ENCODE measurements around the gene SPACA6. TPM values are rescaled to one million over a fixed set of nuclear protein-coding genes. Genes with fewer than 3 reads are reported as not detected.

SPACA6 gene
- total and polyA plus RNA-seq, 2 experiments from 2014 or later, result 7.7 to 8.0 TPM

- H2AFZ ChIP-seq, result no peak overlapping the region
- H3K9me3 ChIP-seq (ENCODE audit: low read depth), result no peaks in the 10 kb centered on the region
- no peaks in the 10 kb centered on the region for H3K9me2 ChIP-seq (ENCODE audit: insufficient read depth)
- peaks cover 6% of the 10 kb centered on the region for H4K20me1 ChIP-seq (ENCODE audit: insufficient read depth)
- 86 to 89% methylated on average over 14 of the region's 14 CpGs for WGBS, 2 experiments (ENCODE audit: low coverage in 1 of 2, low lambda C conversion rate in 2 of 2, missing lambda C conversion rate in 2 of 2)
- no peak overlapping the region for H3K27ac ChIP-seq
- H3K4me3 ChIP-seq, result no peak overlapping the region
- in situ Hi-C loops (cut with MboI), result no loop called here
- H3K4me2 ChIP-seq (ENCODE audit: unreplicated experiment), result no peak overlapping the region
- H3K27me3 ChIP-seq (replicated peaks; ENCODE audit: insufficient read depth), result no peaks in the 10 kb centered on the region
- no peak overlapping the region for H3K9ac ChIP-seq
- H3K36me3 ChIP-seq (ENCODE audit: low read depth), result peaks cover 9% of the 10 kb centered on the region
- H3K4me1 ChIP-seq (ENCODE audit: insufficient read depth), result peaks cover 7% of the 10 kb centered on the region
- peaks cover 33% of the 10 kb centered on the region for H3F3A ChIP-seq (ENCODE audit: insufficient read depth)
- DNase-seq, result no peak
- peaks cover 90% of the 10 kb centered on the region for H3K79me2 ChIP-seq (ENCODE audit: insufficient read depth)
- TF ChIP-seq EZH2phosphoT487 (IDR thresholded peaks at IDR 0.05; ENCODE audit: insufficient read depth, low read depth), result no peak
- no peak for TF ChIP-seq EZH2 (IDR thresholded peaks at IDR 0.05; ENCODE audit: insufficient read depth, poor library complexity, severe bottlenecking)
Measured at GRCh38 chr19:51695702-51696315, 2.7 kb downstream of the SPACA6 start.

GRCh38 chr19:51696606-51697005, 3.5 kb downstream of the SPACA6 start:
- no peak for TF ChIP-seq EZH2 (IDR thresholded peaks at IDR 0.05; ENCODE audit: insufficient read depth, poor library complexity, severe bottlenecking)
- no peak for TF ChIP-seq EZH2phosphoT487 (IDR thresholded peaks at IDR 0.05; ENCODE audit: insufficient read depth, low read depth)
- Histone ChIP-seq H3K27me3 (replicated peaks; ENCODE audit: insufficient read depth) (no peaks in the 10 kb centered on the region), H2AFZ (no peak overlapping the region), H4K20me1 (ENCODE audit: insufficient read depth) (peaks cover 6% of the 10 kb centered on the region), H3F3A (ENCODE audit: insufficient read depth) (peaks cover 39% of the 10 kb centered on the region), H3K79me2 (ENCODE audit: insufficient read depth) (peaks cover 82% of the 10 kb centered on the region), H3K9me3 (ENCODE audit: low read depth) (no peaks in the 10 kb centered on the region), H3K4me1 (ENCODE audit: insufficient read depth) (peaks cover 7% of the 10 kb centered on the region), H3K36me3 (ENCODE audit: low read depth) (peaks cover 13% of the 10 kb centered on the region), H3K4me3 (no peak overlapping the region), H3K27ac (no peak overlapping the region), H3K4me2 (ENCODE audit: unreplicated experiment) (no peak overlapping the region), H3K9ac (no peak overlapping the region), H3K9me2 (ENCODE audit: insufficient read depth) (no peaks in the 10 kb centered on the region)
- in situ Hi-C loops (cut with MboI), result no loop called here
- WGBS, 2 experiments (ENCODE audit: low coverage in 1 of 2, low lambda C conversion rate in 2 of 2, missing lambda C conversion rate in 2 of 2), result 72 to 74% methylated on average over 3 of the region's 3 CpGs
- no peak for DNase-seq

GRCh38 chr19:51697169-51697776, 4.1 kb downstream of the SPACA6 start:
- Histone ChIP-seq H3K36me3 (ENCODE audit: low read depth) (peaks cover 16% of the 10 kb centered on the region), H4K20me1 (ENCODE audit: insufficient read depth) (peaks cover 6% of the 10 kb centered on the region), H2AFZ (no peak overlapping the region), H3K27me3 (replicated peaks; ENCODE audit: insufficient read depth) (no peaks in the 10 kb centered on the region), H3K4me2 (ENCODE audit: unreplicated experiment) (no peak overlapping the region), H3K9ac (no peak overlapping the region), H3K27ac (no peak overlapping the region), H3K9me3 (ENCODE audit: low read depth) (no peaks in the 10 kb centered on the region), H3F3A (ENCODE audit: insufficient read depth) (peaks cover 46% of the 10 kb centered on the region), H3K4me1 (ENCODE audit: insufficient read depth) (peaks cover 7% of the 10 kb centered on the region), H3K9me2 (ENCODE audit: insufficient read depth) (no peaks in the 10 kb centered on the region), H3K79me2 (ENCODE audit: insufficient read depth) (peaks cover 76% of the 10 kb centered on the region), H3K4me3 (no peak overlapping the region)
- TF ChIP-seq EZH2 (IDR thresholded peaks at IDR 0.05; ENCODE audit: insufficient read depth, poor library complexity, severe bottlenecking) (no peak), EZH2phosphoT487 (IDR thresholded peaks at IDR 0.05; ENCODE audit: insufficient read depth, low read depth) (no peak)
- no peak for DNase-seq
- WGBS, 2 experiments (ENCODE audit: low coverage in 1 of 2, low lambda C conversion rate in 2 of 2, missing lambda C conversion rate in 2 of 2), result 82 to 84% methylated on average over 9 of the region's 9 CpGs
- in situ Hi-C loops (cut with MboI), result no loop called here

GRCh38 chr19:51698296-51698695, 5.2 kb downstream of the SPACA6 start:
- TF ChIP-seq EZH2 (IDR thresholded peaks at IDR 0.05; ENCODE audit: insufficient read depth, poor library complexity, severe bottlenecking) (no peak), EZH2phosphoT487 (IDR thresholded peaks at IDR 0.05; ENCODE audit: insufficient read depth, low read depth) (no peak)
- in situ Hi-C loops (cut with MboI), result no loop called here
- Histone ChIP-seq H3K79me2 (ENCODE audit: insufficient read depth) (peaks cover 65% of the 10 kb centered on the region), H4K20me1 (ENCODE audit: insufficient read depth) (peaks cover 6% of the 10 kb centered on the region), H3K36me3 (ENCODE audit: low read depth) (peaks cover 16% of the 10 kb centered on the region), H3K27me3 (replicated peaks; ENCODE audit: insufficient read depth) (no peaks in the 10 kb centered on the region), H3K9ac (no peak overlapping the region), H3K4me1 (ENCODE audit: insufficient read depth) (0 out of 2 replicates have a peak, but pooled peaks cover under 1% of the 10 kb centered on the region), H3K27ac (no peak overlapping the region), H3K9me3 (ENCODE audit: low read depth) (no peaks in the 10 kb centered on the region), H3K4me3 (no peak overlapping the region), H3F3A (ENCODE audit: insufficient read depth) (peaks cover 56% of the 10 kb centered on the region), H3K9me2 (ENCODE audit: insufficient read depth) (no peaks in the 10 kb centered on the region), H3K4me2 (ENCODE audit: unreplicated experiment) (no peak overlapping the region), H2AFZ (no peak overlapping the region)
- DNase-seq, result peak; percentile 59
- WGBS, 2 experiments (ENCODE audit: low coverage in 1 of 2, low lambda C conversion rate in 2 of 2, missing lambda C conversion rate in 2 of 2), result 88 to 89% methylated on average over 5 of the region's 5 CpGs
